PC-9 (cell line): Measurements from ENCODE around the gene GATA2. TPM values are rescaled to one million over a fixed set of nuclear protein-coding genes. Genes with fewer than 3 reads are reported as not detected.

Experiments
- BruUV-seq: library from RNA; stranded (reverse); fragments of 400-500 nt; replicated peaks from 2 replicates; lab custom pipeline; 2021; lab: Mats Ljungman, UMichigan
- CTCF ChIA-PET: fragments of 300-600 bp; sonication (Branson Sonifier 250); formaldehyde crosslinking; loops from one replicate; lab custom pipeline; 2022; ENCODE audit warnings: antibody characterized with exemption; lab: Charles Lee
- POLR2A ChIA-PET: fragments of 300-600 bp; sonication (Branson Sonifier 250); formaldehyde crosslinking; loops from one replicate; lab custom pipeline; 2022; ENCODE audit warnings: antibody characterized with exemption; ENCODE audit not compliant: unreplicated experiment; lab: Charles Lee
- DNase-seq, 2 experiments: peaks; one replicate each; pipeline versions ENCODE4 v3.0.0 to v3.0.0-alpha.2; 2015 to 2022; ENCODE audit warnings: mixed read lengths in 1 of 2
- H2AFZ ChIP-seq: fragments of 200-600 bp; sonication (generic); 2 replicates; pipeline ENCODE4 v1.8.1; 2017; ENCODE audit warnings: antibody characterized with exemption
- H3F3A ChIP-seq: fragments of 200-600 bp; sonication (generic); 2 replicates; pipeline ENCODE4 v1.8.1; 2017; ENCODE audit warnings: antibody characterized with exemption, mild to moderate bottlenecking, low read depth; ENCODE audit not compliant: insufficient read depth
- H3K27ac ChIP-seq: fragments of 200-600 bp; sonication (generic); 2 replicates; pipeline ENCODE4 v1.6.1; 2016; ENCODE audit warnings: mixed run types
- H3K27me3 ChIP-seq: fragments of 200-600 bp; sonication (generic); 2 replicates; pipeline ENCODE4 v1.6.1; 2016; ENCODE audit warnings: low read depth, mixed run types; ENCODE audit not compliant: insufficient read depth
- H3K36me3 ChIP-seq: fragments of 200-600 bp; sonication (generic); 2 replicates; pipeline ENCODE4 v1.6.1; 2016; ENCODE audit warnings: low read depth, mixed run types
- H3K4me1 ChIP-seq: fragments of 200-600 bp; sonication (generic); replicated peaks from 2 replicates; pipeline ENCODE4 v1.6.1; 2016; ENCODE audit warnings: mixed run types; ENCODE audit not compliant: insufficient read depth
- H3K4me2 ChIP-seq: fragments of 200-600 bp; sonication (generic); 2 replicates; pipeline ENCODE4 v1.6.1; 2017; ENCODE audit warnings: mixed run types
- H3K4me3 ChIP-seq: fragments of 200-600 bp; sonication (generic); 2 replicates; pipeline ENCODE4 v1.6.1; 2016; ENCODE audit warnings: mixed run types
- H3K79me2 ChIP-seq: fragments of 200-600 bp; sonication (generic); 2 replicates; pipeline ENCODE4 v1.6.1; 2017; ENCODE audit warnings: low read depth, mixed run types
- H3K9me2 ChIP-seq: fragments of 200-600 bp; sonication (generic); 2 replicates; pipeline ENCODE4 v1.8.1; 2017; ENCODE audit warnings: mild to moderate bottlenecking; ENCODE audit not compliant: insufficient read depth
- H3K9me3 ChIP-seq: fragments of 200-600 bp; sonication (generic); 2 replicates; pipeline ENCODE4 v1.8.1; 2016; ENCODE audit warnings: low read depth; ENCODE audit not compliant: insufficient read depth
- H4K20me1 ChIP-seq: fragments of 200-600 bp; sonication (generic); 2 replicates; pipeline ENCODE4 v1.8.1; 2017; ENCODE audit not compliant: insufficient read depth
- EZH2 ChIP-seq: fragments of 200-600 bp; sonication (generic); IDR thresholded peaks from 2 replicates; pipeline ENCODE4 v1.8.0; 2017; ENCODE audit warnings: antibody characterized with exemption, low read depth
- intact Hi-C: fragments of 100-400 bp; cut with micrococcal nuclease; formaldehyde crosslinking; loops from one replicate; pipeline ENCODE4 v1.10.0; 2022; ENCODE audit not compliant: unreplicated experiment
- total RNA-seq: library from RNA; stranded (reverse); gene quantifications from 2 replicates; pipeline ENCODE4 v1.2.3, GENCODE V29; 2021
- TF ChIP-seq, protein P1 (sequence below): fragments of 200-600 bp; sonication (generic); conservative IDR thresholded peaks from 2 replicates; pipeline ENCODE4 v1.6.1; 2017; ENCODE audit warnings: mixed run types, antibody characterized with exemption, mild to moderate bottlenecking, moderate library complexity

GATA2 gene
- total RNA-seq, 1 experiment from 2014 or later: 29.0 TPM

DNA sequence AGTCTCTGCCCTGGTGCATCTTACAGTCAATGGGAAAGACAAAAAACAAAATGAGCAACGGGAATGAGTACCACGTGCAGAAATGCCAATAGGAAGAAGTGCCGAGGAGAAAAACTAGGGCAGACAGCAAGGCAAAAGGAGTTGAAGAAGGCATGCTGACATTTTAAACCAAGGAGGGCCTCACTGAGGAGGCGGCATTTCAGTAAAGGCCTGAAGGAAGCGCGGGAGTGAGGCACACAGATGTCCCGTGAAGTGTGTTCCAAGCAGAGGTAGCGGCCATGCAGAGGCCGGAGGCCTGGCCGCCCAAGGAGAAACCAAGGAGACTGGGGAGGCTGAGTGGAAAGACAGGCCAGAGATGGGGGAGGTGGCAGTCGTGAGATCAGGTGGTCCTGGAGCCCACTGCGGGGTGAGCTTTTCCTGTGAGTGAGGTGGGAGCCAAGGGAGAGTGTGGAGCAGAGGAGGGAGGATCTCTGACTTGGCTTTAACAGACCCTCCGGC lies 61.1 kb downstream of the GATA2 start:
- no peak for TF ChIP-seq EZH2
- TF ChIP-seq, protein P1, sequence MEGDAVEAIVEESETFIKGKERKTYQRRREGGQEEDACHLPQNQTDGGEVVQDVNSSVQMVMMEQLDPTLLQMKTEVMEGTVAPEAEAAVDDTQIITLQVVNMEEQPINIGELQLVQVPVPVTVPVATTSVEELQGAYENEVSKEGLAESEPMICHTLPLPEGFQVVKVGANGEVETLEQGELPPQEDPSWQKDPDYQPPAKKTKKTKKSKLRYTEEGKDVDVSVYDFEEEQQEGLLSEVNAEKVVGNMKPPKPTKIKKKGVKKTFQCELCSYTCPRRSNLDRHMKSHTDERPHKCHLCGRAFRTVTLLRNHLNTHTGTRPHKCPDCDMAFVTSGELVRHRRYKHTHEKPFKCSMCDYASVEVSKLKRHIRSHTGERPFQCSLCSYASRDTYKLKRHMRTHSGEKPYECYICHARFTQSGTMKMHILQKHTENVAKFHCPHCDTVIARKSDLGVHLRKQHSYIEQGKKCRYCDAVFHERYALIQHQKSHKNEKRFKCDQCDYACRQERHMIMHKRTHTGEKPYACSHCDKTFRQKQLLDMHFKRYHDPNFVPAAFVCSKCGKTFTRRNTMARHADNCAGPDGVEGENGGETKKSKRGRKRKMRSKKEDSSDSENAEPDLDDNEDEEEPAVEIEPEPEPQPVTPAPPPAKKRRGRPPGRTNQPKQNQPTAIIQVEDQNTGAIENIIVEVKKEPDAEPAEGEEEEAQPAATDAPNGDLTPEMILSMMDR: no peak
- DNase-seq: peak in 1 of 2 experiments; percentile 28
- Histone ChIP-seq H3F3A (peaks cover 40% of the 10 kb centered on the region), H3K36me3 (no peaks in the 10 kb centered on the region), H3K9me2 (no peaks in the 10 kb centered on the region), H4K20me1 (no peaks in the 10 kb centered on the region), H3K4me3 (peak overlapping the region; percentile 56; the same call in 1 of the 2 replicates), H3K9me3 (no peaks in the 10 kb centered on the region; the same call in 1 of the 2 replicates), H3K27me3 (no peaks in the 10 kb centered on the region), H2AFZ (peak overlapping the region; percentile 63; the same call in 1 of the 2 replicates), H3K79me2 (no peaks in the 10 kb centered on the region), H3K4me2 (peak overlapping the region; percentile 87), H3K27ac (no peak overlapping the region), H3K4me1 (peaks cover 57% of the 10 kb centered on the region)
- ChIA-PET POLR2A (no interaction called here), CTCF (interaction anchor here (0.6 kb wide), 1 partner anchor 261 kb away, joined by 5 read pairs; no protein-coding TSS in a partner anchor)
- intact Hi-C loops: no loop called here
- no TSS peak for BruUV-seq

DNA sequence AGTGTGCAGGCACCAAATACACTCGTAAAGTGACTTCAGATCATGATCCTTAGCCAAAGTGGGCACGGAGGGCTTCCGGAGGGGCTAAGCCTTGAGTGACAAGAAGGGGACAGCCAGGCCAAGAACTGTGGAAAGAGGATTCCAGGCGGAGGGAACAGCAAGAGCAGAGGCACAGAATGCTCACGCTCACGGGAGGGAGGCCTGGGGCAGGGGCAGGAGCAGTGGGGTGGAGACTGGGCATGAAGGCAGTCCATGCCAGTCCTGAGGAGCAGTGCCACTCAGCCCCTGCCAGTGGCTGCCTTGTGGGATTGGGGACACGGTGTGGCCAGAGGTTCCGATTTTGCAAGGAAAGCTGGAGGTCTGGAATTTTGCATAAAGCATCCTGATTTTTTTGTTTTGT lies 62.3 kb downstream of the GATA2 start:
- Histone ChIP-seq H3K4me1 (peaks cover 50% of the 10 kb centered on the region), H3F3A (peaks cover 29% of the 10 kb centered on the region), H3K79me2 (no peaks in the 10 kb centered on the region), H2AFZ (no peak overlapping the region), H3K4me2 (no peak overlapping the region), H3K4me3 (no peak overlapping the region), H3K36me3 (no peaks in the 10 kb centered on the region), H3K9me3 (no peaks in the 10 kb centered on the region), H4K20me1 (no peaks in the 10 kb centered on the region), H3K9me2 (no peaks in the 10 kb centered on the region), H3K27ac (no peak overlapping the region), H3K27me3 (no peaks in the 10 kb centered on the region)
- peak in 1 of 2 experiments; percentile 19 for DNase-seq
- POLR2A ChIA-PET: no interaction called here
- no peak for TF ChIP-seq EZH2
- TF ChIP-seq, protein P1: no peak
- CTCF ChIA-PET: no interaction called here
- intact Hi-C loops: no loop called here
- BruUV-seq: no TSS peak

DNA sequence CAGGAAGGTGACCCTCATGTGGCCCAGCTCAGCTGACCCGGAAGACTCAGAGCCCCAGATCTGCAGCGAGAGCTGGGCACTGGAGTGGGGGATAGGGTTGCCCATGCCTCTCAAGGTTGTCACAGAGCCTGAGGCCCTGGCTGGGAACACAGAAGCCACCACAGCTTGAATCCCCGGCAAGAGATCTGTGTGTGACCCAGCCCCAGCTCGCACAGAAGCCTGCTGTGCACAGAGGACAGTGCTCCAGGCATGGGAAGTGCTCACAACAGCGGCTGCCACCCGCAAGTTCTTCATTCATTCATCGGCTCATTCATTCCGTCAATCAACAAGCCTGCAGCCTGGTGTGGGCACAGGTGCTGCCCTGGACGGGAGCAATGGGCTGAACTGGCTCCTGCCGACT lies 62.7 kb downstream of the GATA2 start:
- Histone ChIP-seq H3K4me2 (no peak overlapping the region), H3K9me3 (no peaks in the 10 kb centered on the region), H3K4me3 (no peak overlapping the region), H3K27ac (no peak overlapping the region), H2AFZ (no peak overlapping the region), H3F3A (peaks cover 27% of the 10 kb centered on the region), H3K27me3 (no peaks in the 10 kb centered on the region), H3K4me1 (peaks cover 50% of the 10 kb centered on the region), H4K20me1 (no peaks in the 10 kb centered on the region), H3K9me2 (no peaks in the 10 kb centered on the region), H3K79me2 (no peaks in the 10 kb centered on the region), H3K36me3 (no peaks in the 10 kb centered on the region)
- peak in 1 of 2 experiments; percentile 26 for DNase-seq
- ChIA-PET CTCF (no interaction called here), POLR2A (interaction anchor here (0.6 kb wide), 1 partner anchor 148 kb away, joined by 10 read pairs; no protein-coding TSS in a partner anchor)
- TF ChIP-seq EZH2: no peak
- TF ChIP-seq, protein P1: no peak
- no TSS peak for BruUV-seq
- intact Hi-C loops: no loop called here
